ENCODE data around the gene ZNF429.
"Not testable (repeated sequence)": the region's sequence is repeated elsewhere in the genome, so short reads cannot be mapped to it uniquely, and the experiment has no call there.

ZNF429 gene

DNA sequence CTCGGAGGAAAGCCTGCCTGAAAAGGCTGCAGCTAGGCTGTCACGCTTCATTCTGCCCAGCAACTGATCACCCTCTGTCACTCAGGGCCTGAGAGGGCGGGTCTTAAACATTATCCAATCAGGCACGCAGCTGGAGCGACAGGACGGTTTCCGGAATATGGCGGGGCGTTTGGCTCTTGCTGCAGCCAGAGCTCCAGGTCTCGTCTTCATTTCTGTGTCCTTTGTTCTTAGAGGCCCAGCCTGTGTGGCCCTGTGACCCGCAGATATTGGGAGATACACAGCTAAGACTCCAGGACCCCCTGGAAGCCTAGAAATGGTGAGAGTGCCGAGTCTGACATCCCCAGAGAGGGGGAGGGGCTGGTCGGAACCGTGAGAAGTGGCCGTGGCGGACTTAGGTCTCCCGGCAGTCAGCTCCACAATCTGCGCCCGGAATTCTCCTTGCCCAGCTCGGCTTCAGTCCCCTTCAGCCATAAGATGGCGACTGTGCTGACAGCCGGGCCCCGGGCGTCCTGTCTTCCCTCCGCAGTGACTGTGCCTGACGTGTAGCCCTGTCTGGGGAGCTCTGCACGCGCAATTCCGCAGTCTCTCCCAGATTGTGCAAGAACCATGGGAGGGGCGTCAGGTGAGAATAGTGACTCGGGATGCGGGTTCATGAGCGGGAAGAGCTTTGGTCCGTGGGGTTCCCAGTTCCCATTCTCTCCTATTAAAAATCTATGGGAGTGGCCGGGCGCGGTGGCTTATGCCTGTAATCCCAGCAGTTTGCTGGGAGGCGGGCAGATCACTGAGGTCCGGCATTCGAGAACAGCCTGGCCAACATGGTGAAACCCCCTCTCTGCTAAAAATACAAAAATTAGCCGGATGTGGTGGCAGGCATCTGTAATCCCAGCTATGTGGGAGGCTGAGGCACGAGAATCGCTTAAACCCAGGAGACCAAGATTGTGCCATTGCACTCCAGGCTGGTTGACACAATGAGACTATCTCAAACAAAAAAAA lies at the start of gene ZNF429:
Gene ZNF429 (plus strand): TSS at position 144 of the 993 bp plus-strand sequence. CDS start 170 bp downstream, at position 314.
- DNase-seq (ENCODE audit: low read depth), result peak; percentile 67

GRCh38 chr19:21460686-21461085 lies 44.7 kb upstream of the ZNF429 start:
- DNase-seq (ENCODE audit: low read depth), result no peak

DNA sequence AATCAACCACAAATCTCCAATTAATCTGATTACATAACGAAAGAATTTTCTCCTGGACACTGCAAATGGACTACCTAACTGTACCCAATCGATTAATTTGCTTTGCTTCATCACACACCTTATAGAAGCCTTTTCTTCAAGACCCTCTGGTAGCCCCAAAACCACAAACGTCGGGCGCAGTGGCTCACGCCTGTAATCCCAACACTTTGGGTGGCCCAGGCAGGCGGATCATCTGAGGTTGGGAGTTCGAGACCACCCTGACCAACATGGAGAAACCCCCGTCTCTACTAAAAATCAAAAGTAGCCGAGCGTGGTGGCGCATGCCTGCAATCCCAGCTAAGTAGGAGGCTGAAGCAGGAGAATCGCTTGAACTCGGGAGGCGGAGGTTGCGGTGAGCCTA lies 42.9 kb upstream of the ZNF429 start:
- no peak for DNase-seq (ENCODE audit: low read depth)

DNA sequence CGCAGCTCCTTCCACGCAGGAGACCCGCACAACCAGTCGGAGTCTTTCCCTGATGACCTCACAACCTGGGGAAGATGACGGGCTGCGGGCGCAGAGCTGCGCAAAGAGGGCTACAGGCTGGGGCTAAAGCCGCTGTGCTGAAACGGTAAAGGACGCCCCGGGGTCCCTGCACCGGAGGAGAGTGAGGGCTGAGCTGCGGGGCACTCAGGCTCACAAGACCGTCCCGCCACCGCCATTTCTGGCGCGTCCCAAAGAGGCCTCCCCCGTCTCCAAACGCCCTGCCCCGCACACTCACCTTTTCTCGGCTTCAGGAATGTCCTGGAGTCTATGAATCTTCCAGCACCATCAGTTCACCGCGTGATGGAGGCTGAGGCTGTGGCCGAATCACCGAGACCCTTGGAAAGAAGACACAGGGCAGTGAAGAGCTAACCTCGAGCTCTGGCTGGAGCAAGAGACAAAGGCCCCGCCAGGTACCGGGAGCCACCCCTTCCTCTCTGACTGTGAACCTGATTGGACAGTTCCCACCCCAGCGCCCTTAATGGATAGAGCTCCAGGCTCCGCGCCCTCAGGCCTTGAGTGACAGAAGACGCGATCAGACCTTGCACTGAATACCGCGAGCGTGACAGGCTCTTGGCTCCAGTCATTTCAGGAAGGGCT lies 41.8 kb upstream of the ZNF429 start:
- DNase-seq (ENCODE audit: low read depth), result no peak

DNA sequence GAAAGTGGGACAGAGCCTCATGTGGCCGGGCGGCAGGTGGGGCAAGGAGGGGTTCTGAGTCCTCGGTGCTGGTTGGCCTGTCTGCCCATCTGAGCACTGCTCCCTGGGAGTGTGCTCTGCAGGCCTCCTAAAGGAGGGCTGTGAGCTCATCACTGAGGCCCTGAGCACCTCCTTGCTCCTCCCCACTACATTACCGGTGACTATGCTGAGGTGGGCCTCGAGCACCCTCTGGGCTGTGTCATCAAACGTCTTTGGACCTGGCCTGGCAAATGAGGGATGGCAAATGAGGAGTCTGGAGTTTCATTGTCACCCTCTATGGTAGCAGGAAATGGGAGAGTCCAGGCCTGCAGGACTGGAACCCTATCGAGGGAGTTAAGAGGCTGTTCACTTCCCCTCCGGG lies 38.8 kb upstream of the ZNF429 start:
- DNase-seq (ENCODE audit: low read depth), result no peak

DNA sequence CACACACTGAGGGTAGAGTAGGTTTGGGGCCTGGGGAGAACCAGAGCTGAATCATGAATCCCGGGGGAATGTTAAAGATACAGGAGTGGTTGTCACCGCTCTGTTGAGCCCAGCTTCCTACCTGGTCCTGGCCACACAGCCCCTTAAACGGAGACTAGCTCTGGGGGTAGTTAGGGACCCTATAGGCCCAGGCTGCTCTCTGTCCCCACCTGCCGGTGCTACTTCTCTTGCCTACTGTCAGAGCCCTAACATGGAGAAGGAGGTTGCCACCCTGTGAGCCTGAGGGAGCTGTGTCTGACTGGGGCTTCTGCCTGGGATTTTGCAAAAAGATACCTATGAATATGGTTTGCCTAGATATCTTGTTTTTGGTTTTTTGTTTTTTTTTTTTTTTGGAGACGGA lies 36.6 kb upstream of the ZNF429 start:
- no peak for DNase-seq (ENCODE audit: low read depth)

DNA sequence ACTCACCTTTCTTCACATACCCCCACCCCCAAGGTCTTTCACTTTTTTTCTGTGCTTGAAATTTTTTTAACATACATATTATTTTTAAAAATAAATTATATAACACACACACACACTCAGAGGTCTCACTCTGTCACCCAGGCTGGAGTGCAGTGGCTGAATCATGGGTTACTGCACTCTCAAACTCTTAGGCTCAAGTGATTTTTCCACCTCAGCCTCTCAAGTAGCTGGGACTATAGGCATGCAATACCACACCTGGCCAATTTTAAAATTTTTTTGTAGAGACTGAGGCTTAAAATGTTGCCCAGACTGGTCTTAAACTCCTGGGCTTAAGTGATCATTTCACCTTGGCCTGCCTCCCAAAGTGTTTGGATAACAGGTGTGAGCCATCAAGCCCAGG lies 32.9 kb upstream of the ZNF429 start:
- no peak for DNase-seq (ENCODE audit: low read depth)

DNA sequence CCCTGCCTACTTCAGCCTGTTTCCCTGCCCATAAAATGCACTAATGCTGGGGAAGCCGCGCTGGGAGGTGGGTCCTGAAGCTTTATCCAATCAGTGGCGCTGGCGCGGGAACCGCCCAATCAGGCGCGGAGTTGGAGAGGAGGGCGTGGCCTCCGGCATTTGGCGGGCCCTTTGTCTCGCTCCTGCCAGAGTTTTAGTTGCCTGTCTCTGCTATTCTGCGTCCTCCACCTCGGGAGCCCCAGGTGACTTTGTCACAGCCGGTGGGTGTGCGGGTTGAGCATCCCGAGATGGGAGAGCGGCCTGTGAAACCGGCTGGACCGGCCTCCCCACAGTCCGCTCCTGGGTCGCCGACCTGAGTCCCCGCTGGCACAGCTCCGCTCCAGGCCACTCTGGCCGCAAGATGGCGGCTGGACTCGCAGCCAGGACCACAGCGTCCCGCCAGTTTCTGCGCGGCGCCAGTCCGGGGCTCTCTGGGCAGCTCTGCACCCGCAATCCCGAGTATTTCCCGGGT lies 30.7 kb upstream of the ZNF429 start:
- DNase-seq (ENCODE audit: low read depth), result no peak

DNA sequence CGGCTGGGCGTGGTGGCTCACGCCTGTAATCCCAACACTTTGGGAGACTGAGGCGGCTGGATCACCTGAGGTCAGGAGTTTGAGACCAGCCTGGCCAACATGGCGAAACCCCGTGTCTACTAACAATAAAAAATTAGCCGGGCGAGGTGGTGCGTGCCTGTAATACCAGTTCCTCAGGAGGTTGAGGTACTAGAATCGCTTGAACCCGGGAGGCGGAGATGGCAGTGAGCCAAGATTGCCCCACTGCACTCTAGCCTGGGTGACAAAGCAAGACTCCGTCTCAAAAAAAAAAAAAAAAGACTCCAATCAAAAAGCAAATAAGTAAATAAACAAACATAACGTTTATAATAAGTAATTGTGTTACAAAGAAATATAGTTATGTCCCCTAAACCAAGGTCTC lies 23.0 kb upstream of the ZNF429 start:
- not testable (repeated sequence) for DNase-seq (ENCODE audit: low read depth)

GRCh38 chr19:21482863-21483276 lies 22.5 kb upstream of the ZNF429 start:
- no peak for DNase-seq (ENCODE audit: low read depth)

DNA sequence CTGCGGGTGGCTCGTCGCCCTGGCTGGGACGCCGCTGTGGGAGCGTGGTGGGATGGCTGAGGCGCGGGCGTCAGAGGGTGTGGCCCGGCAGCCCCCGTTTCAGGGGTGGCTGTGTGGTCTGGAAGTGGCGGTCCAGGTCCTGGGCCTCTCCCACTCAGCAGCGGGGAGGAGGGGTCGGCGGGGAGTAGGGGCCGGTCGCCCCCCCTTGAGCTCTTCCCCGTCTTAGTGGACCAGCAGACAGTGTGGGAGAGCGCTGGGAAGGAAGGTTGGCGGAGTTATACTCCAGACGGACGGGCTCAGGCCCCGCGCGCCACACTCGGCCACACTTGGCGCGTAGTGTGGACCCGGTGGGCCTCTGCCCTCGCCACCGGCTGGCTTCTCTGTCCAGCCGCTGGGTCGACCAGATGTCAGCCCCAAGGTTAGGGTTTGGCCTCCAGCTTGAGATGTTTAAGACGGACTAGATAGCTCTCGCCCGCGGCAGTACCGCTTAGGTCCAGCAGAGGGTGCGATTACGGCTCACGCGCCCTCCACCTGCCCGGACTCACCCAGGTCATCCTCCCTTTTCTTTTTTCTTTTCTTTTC lies 21.7 kb upstream of the ZNF429 start:
- no peak for DNase-seq (ENCODE audit: low read depth)

- no peak for DNase-seq (ENCODE audit: low read depth)
Observed at GRCh38 chr19:21484631-21485030, 20.8 kb upstream of the ZNF429 start.

DNA sequence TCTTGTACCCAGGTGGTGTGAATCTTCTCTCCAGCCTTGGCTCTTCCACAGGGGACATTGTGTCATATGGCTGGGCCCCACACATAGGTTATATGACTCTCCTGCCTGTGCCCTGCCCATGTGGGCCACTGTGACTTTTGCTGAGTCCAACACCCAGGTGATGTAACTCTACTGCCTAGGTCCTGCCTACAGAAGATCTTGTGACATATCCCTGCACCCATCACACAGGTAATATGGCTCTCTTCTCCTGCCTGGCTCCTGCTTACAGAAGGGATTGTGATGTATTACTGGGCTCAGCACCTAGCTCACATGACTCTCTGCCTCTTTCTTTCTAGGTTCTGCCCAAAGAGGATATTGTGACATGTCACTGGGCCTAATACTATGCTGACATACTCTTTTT lies 19.5 kb upstream of the ZNF429 start:
- no peak for DNase-seq (ENCODE audit: low read depth)

- no peak for DNase-seq (ENCODE audit: low read depth)
Observed at GRCh38 chr19:21487969-21488368, 17.4 kb upstream of the ZNF429 start.

DNA sequence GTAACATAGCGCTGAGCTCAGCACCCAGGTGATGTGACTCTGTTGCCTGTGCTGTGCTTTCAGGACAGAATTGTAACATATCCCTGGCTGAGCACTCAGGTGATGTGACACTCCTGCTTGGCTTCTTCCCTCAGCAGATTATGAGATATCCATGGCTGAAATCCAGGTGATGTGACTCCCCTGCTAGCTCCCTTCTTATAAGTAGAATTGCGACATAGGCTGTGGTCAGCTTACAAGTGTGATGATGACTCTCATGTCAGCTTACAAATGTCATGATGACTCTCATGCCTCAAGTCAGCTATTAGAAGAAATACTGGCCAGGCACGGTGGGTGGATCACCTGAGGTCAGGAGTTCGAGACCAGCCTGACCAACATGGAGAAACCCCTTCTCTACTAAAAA lies 14.3 kb upstream of the ZNF429 start:
- no peak for DNase-seq (ENCODE audit: low read depth)

DNA sequence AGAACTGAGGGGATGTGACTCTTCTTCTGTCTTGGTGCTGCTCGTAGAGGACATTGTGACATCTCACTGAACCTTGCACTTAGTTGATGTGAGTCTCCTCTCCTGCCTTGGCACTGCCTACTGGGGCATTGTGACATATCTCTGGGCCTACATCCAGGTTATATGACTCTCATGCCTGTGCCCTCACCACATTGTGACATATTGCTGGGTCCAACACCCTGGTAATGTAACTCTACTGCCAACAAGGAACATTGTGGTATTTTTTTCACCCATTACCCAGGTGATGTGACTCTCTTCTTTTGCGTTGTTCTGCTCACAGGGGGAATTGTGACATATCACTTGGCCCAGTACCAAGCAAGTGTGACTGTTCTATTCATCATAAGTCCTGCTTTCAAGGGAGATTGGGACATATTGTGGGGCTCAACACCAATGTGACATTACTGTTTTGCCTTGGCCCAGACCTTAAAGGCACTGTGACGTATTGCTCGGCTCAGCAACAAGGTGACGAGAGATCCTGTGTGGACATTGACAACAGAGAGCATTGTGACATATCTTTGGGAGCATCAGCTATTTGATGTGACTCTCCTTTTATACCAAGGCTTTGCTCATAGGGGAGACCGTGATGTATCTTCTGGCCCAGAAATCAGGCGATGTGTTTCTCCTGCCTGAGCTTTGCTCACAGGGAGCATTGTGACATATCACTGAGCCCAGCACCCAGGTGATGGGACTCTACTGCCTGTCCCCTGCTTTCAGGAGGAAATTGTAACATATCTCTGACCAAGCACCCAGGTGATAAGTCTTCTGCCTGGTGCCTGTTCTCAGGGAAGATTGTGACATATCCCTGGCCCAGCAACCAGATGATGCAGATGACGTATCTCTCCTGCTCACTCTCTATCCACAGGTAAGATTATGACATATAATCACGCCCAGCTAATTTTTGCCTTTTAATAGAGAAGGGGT lies 12.2 kb upstream of the ZNF429 start:
- no peak for DNase-seq (ENCODE audit: low read depth)

DNA sequence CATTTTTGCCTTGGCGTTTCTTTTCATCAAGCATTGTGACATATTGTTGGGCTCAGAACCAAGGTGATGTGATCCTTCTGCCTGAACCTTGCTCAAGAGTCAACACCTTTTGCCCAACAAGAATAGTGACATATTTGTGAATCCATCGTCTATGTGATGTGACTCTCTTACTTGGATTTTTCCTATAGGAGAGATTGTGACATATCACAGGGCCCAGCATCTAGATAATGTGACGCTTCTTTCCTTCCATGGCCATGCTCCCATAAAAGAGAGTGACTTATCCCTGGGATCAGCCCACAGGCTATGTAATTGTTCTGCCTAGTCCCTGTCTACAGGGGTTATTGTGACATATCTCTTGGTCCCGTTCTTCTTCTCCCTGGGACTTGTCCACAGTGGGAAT lies 8.5 kb upstream of the ZNF429 start:
- DNase-seq (ENCODE audit: low read depth), result no peak

- no peak for DNase-seq (ENCODE audit: low read depth)
Observed at GRCh38 chr19:21498651-21499050, 6.8 kb upstream of the ZNF429 start.

DNA sequence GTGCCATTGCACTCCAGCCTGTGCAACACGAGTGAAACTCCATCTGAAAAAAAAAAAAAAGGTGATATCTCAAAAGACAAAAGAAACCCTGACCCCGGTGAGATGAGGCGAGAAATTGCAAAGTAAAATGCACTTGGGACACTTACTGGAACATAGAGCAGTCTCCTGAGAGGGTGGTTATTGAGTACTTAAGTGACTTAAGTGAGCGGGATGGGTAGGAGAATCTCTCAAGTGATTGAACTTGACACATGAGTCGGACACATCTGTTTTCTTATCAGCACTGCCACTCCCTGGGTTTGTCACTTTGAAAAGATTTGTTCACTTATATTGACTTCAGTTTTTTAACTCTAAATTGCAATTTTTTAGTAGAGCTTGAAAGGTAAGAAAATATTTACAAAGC lies 2.8 kb downstream of the ZNF429 start:
- DNase-seq (ENCODE audit: low read depth), result no peak

GRCh38 chr19:21511058-21511457 lies 5.7 kb downstream of the ZNF429 start:
- DNase-seq (ENCODE audit: low read depth), result not testable (repeated sequence)

- DNase-seq (ENCODE audit: low read depth), result not testable (repeated sequence)
Observed at GRCh38 chr19:21512609-21513008, 7.2 kb downstream of the ZNF429 start.
